GM12878 (cell line): ENCODE results near the gene SNAP23. TPM values are rescaled to one million over a fixed set of nuclear protein-coding genes. Genes with fewer than 3 reads are reported as not detected.

ENCODE experiments used
- ATF7 ChIP-seq: fragments of 450-650 bp; IDR thresholded peaks from 2 replicates; pipeline ENCODE4 v1.6.1; 2016; ENCODE audit warnings: low read depth, mild to moderate bottlenecking
- BHLHE40 ChIP-seq, 2 experiments: fragments of 450-650 bp in 1 of 2; IDR thresholded peaks; 2 replicates each; pipeline ENCODE4 v1.6.1; 2011 to 2017; ENCODE audit warnings: low read depth in 2 of 2, borderline replicate concordance in 1 of 2, improper control_type of control experiment in 1 of 2, low read length in 1 of 2, mild to moderate bottlenecking in 1 of 2
- E4F1 ChIP-seq: fragments of 450-650 bp; IDR thresholded peaks from 2 replicates; pipeline ENCODE4 v1.6.1; 2018; ENCODE audit warnings: borderline replicate concordance, mild to moderate bottlenecking; ENCODE audit not compliant: partially characterized antibody
- FOXM1 ChIP-seq: IDR thresholded peaks from 2 replicates; pipeline ENCODE4 v1.6.1; 2012; ENCODE audit warnings: low read depth, mild to moderate bottlenecking, inconsistent platforms, low read length, moderate library complexity
- GATAD2B ChIP-seq: fragments of 450-650 bp; conservative IDR thresholded peaks from 2 replicates; pipeline ENCODE4 v1.6.1; 2017; ENCODE audit warnings: low read depth, mild to moderate bottlenecking, moderate library complexity
- HDGF ChIP-seq: fragments of 450-650 bp; IDR thresholded peaks from 2 replicates; pipeline ENCODE4 v1.6.1; 2016; ENCODE audit warnings: antibody characterized with exemption
- IKZF1 ChIP-seq: fragments of 450-650 bp; conservative IDR thresholded peaks from 2 replicates; pipeline ENCODE4 v1.6.1; 2017; ENCODE audit warnings: antibody characterized with exemption, mild to moderate bottlenecking
- JUNB ChIP-seq: IDR thresholded peaks from 2 replicates; pipeline ENCODE4 v1.6.1; 2016; ENCODE audit warnings: antibody characterized with exemption, mild to moderate bottlenecking
- MTA2 ChIP-seq: fragments of 450-650 bp; IDR thresholded peaks from 2 replicates; pipeline ENCODE4 v1.6.1; 2016; ENCODE audit warnings: low read depth, mild to moderate bottlenecking, moderate library complexity
- MXI1 ChIP-seq: fragments of 150-350 bp; IDR thresholded peaks from 2 replicates; pipeline ENCODE4 v1.6.1; 2011; ENCODE audit warnings: low read depth, mild to moderate bottlenecking, inconsistent platforms, low read length, improper control_type of control experiment
- NFYB ChIP-seq: IDR thresholded peaks from 2 replicates; pipeline ENCODE4 v1.6.1; 2011; ENCODE audit warnings: low read depth, mild to moderate bottlenecking, low read length, improper control_type of control experiment, moderate library complexity; ENCODE audit not compliant: insufficient read depth
- PKNOX1 ChIP-seq: fragments of 450-650 bp; IDR thresholded peaks from 2 replicates; pipeline ENCODE4 v1.6.1; 2016; ENCODE audit warnings: mild to moderate bottlenecking
- POLR2AphosphoS2 ChIP-seq: IDR thresholded peaks from 2 replicates; pipeline ENCODE4 v1.6.1; 2011; ENCODE audit warnings: low read depth, mild to moderate bottlenecking, low read length, improper control_type of control experiment, moderate library complexity
- POLR2AphosphoS5 ChIP-seq: IDR thresholded peaks from 2 replicates; pipeline ENCODE4 v1.6.1; 2011; ENCODE audit warnings: mild to moderate bottlenecking, low read length, inconsistent platforms
- RB1 ChIP-seq: fragments of 450-650 bp; formaldehyde crosslinking; IDR thresholded peaks from 2 replicates; pipeline ENCODE4 v1.6.1; 2017; ENCODE audit warnings: mild to moderate bottlenecking, borderline replicate concordance
- RBBP5 ChIP-seq: fragments of 200-600 bp; sonication (generic); conservative IDR thresholded peaks from 2 replicates; pipeline ENCODE4 v1.6.1; 2016
- SIX5 ChIP-seq: IDR thresholded peaks from 2 replicates; pipeline ENCODE4 v1.6.1; 2011; ENCODE audit warnings: mild to moderate bottlenecking, low read depth, low read length, moderate library complexity; ENCODE audit not compliant: severe bottlenecking
- SMARCA5 ChIP-seq: fragments of 450-650 bp; IDR thresholded peaks from 2 replicates; pipeline ENCODE4 v1.6.1; 2017; ENCODE audit warnings: mild to moderate bottlenecking
- TBL1XR1 ChIP-seq: IDR thresholded peaks from 2 replicates; pipeline ENCODE4 v1.6.1; 2012; ENCODE audit warnings: low read depth, low read length, improper control_type of control experiment
- ZNF687 ChIP-seq: fragments of 450-650 bp; IDR thresholded peaks from 2 replicates; pipeline ENCODE4 v1.6.1; 2017; ENCODE audit warnings: mild to moderate bottlenecking, moderate library complexity
- polyA plus RNA-seq, 11 experiments: library from polyadenylated mRNA; depleted of rRNA in 4 of 11; unstranded in 6 of 11; stranded (reverse) in 5 of 11; fragments of >200 nt; fragmentation: Nextera tagmentation in 4 of 11; fragmentation: Illumina TruSeq in 1 of 11; extraction: Ambion mirVana in 4 of 11; extraction: Trizol in 1 of 11; gene quantifications; 1 replicate in 1 of 11; 2 replicates in 10 of 11; pipeline versions ENCODE4 v1.2.1 to v1.2.3, GENCODE V29; 2011 to 2016; ENCODE audit warnings: inconsistent platforms in 2 of 11, missing spikeins in 2 of 11, low read depth in 1 of 11
- total RNA-seq, 4 experiments: library from RNA; depleted of rRNA in 3 of 4; stranded (reverse); fragments of >200 nt in 3 of 4; fragmentation: Illumina TruSeq in 1 of 4; extraction: Trizol in 1 of 4; gene quantifications; 2 replicates each; pipeline versions ENCODE4 v1.2.1 to v1.2.3, GENCODE V29; 2013 to 2021
- TF ChIP-seq, protein P1 (sequence below): IDR thresholded peaks from 2 replicates; pipeline ENCODE4 v1.6.1; 2012; ENCODE audit warnings: low read depth, low read length, improper control_type of control experiment

The SNAP23 gene
- total and polyA plus RNA-seq, 10 of the 15 experiments (the other 5 are each of a cell fraction or from before 2014, with no cell fraction given), result 51.9 to 127 (median 74.6) TPM

GRCh38 chr15:42575188-42576039, 80.0 kb downstream of the SNAP23 start, which contains the start of gene STARD9 (continued):
- no peak for TF ChIP-seq JUNB
- TF ChIP-seq POLR2AphosphoS2, result peak; percentile 55
- TF ChIP-seq RB1, result peak; percentile 64; the same call in 1 of the 2 replicates
- no peak for TF ChIP-seq RBBP5
- no peak for TF ChIP-seq E4F1
- peak; percentile 88 for TF ChIP-seq HDGF
- 0 out of 2 replicates have a peak, but pooled peaks have one; percentile 55 for TF ChIP-seq SMARCA5
- no peak for TF ChIP-seq TBL1XR1
- peak; percentile 73 for TF ChIP-seq POLR2AphosphoS5
- peak; percentile 40 for TF ChIP-seq GATAD2B
- TF ChIP-seq ZNF687, result peak; percentile 94; the same call in 1 of the 2 replicates
- TF ChIP-seq IKZF1, result peak; percentile 56
- TF ChIP-seq BHLHE40 (IDR thresholded peaks at IDR 0.05; ENCODE audit: borderline replicate concordance in 1 of 2, low read depth in 2 of 2, low read length in 1 of 2), result peak; percentile 69 to 95
- TF ChIP-seq ATF7, result no peak
- TF ChIP-seq PKNOX1, result 0 out of 2 replicates have a peak, but pooled peaks have one; percentile 6
- peak; percentile 67; the same call in 1 of the 2 replicates for TF ChIP-seq NFYB
- TF ChIP-seq MTA2, result no peak
- TF ChIP-seq, protein P1, sequence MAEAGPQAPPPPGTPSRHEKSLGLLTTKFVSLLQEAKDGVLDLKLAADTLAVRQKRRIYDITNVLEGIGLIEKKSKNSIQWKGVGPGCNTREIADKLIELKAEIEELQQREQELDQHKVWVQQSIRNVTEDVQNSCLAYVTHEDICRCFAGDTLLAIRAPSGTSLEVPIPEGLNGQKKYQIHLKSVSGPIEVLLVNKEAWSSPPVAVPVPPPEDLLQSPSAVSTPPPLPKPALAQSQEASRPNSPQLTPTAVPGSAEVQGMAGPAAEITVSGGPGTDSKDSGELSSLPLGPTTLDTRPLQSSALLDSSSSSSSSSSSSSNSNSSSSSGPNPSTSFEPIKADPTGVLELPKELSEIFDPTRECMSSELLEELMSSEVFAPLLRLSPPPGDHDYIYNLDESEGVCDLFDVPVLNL, result peak; percentile 45; the same call in 1 of the 2 replicates
- no peak for TF ChIP-seq SIX5
- peak; percentile 74 for TF ChIP-seq MXI1
- no peak for TF ChIP-seq FOXM1
